WTC11 (cell line): Measurements from ENCODE around the gene ANKRD13A.

Experiments used
- CREB1 ChIP-seq: sonication (generic); formaldehyde crosslinking; IDR thresholded peaks from 2 replicates; pipeline ENCODE4 v1.8.0; 2023; ENCODE audit warnings: mild to moderate bottlenecking, missing genetic modification reagents
- TF ChIP-seq, protein P1 (sequence below): fragments of 200-600 bp; IDR thresholded peaks from 2 replicates; pipeline ENCODE4 v1.8.0; 2022; ENCODE audit warnings: antibody characterized with exemption

DNA sequence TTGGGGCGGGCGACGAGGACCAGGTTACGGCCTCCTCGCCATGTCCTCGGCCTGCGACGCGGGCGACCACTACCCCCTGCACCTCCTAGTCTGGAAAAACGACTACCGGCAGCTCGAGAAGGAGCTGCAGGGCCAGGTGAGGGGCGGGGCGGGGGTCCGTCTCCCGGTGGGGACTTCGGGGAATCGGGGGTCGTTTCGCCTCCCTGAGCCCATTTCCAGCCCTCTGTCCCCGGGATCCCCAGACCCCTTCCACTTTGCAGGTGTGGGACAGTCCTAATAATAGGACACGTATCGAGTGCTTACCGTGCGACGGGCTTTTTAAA, 380 bp downstream of the ANKRD13A start:
- no peak for TF ChIP-seq CREB1 (CRISPR knock-in tag)
- TF ChIP-seq, protein P1, sequence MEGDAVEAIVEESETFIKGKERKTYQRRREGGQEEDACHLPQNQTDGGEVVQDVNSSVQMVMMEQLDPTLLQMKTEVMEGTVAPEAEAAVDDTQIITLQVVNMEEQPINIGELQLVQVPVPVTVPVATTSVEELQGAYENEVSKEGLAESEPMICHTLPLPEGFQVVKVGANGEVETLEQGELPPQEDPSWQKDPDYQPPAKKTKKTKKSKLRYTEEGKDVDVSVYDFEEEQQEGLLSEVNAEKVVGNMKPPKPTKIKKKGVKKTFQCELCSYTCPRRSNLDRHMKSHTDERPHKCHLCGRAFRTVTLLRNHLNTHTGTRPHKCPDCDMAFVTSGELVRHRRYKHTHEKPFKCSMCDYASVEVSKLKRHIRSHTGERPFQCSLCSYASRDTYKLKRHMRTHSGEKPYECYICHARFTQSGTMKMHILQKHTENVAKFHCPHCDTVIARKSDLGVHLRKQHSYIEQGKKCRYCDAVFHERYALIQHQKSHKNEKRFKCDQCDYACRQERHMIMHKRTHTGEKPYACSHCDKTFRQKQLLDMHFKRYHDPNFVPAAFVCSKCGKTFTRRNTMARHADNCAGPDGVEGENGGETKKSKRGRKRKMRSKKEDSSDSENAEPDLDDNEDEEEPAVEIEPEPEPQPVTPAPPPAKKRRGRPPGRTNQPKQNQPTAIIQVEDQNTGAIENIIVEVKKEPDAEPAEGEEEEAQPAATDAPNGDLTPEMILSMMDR, result no peak
